Measurements from ENCODE around the gene MFN2.
"Not testable (repeated sequence)": the region's sequence is repeated elsewhere in the genome, so short reads cannot be mapped to it uniquely, and the experiment has no call there.

Gene MFN2

GRCh38 chr1:12028957-12029511, 48.8 kb downstream of the MFN2 start:
- DNase-seq: no peak

GRCh38 chr1:12029720-12030339, 49.6 kb downstream of the MFN2 start:
- DNase-seq: no peak

GRCh38 chr1:12031039-12031980, 51.1 kb downstream of the MFN2 start:
- DNase-seq: peak; percentile 39

DNA sequence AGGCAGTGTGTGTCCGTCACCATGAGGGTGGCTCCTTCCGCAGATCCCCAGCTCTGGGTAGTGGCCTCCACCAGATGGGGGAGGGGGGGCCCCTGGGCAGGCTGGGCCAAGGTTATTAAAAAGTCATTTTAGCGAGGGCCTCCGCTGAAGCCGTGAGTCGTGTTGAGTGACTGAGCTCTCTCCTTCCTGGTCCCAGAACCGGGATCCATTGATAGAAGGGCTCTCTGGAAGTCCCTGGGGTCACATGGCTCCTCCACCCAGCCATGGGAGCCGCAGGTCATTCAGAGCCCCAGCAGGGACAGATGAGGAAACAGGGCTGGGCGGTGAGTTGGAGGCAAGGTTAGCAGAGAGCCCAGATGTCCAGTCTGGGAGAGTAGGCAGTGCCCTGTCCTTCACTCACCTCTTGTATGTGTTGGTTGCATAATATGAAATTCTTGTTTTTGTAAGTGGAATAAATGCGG, 51.9 kb downstream of the MFN2 start:
- DNase-seq: no peak

DNA sequence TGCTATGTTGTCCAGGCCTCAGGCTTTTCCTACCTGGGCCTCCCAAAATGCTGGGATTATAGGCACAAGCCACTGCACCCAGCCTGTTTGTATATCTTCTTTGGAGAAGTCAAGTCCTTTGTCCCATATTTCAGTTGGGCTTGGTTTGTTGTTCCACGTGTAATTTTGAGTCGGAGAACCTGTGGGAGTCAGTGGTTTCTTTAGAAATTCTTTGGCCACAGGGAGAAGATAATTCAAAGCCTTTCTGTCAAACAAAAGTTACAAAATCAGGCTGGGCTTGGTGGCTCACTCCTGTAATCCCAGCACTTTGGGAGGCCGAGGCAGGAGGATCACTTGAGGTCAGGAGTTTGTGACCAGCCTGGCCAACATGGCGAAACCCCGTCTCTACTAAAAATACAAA, 53.2 kb downstream of the MFN2 start:
- DNase-seq: not testable (repeated sequence)

DNA sequence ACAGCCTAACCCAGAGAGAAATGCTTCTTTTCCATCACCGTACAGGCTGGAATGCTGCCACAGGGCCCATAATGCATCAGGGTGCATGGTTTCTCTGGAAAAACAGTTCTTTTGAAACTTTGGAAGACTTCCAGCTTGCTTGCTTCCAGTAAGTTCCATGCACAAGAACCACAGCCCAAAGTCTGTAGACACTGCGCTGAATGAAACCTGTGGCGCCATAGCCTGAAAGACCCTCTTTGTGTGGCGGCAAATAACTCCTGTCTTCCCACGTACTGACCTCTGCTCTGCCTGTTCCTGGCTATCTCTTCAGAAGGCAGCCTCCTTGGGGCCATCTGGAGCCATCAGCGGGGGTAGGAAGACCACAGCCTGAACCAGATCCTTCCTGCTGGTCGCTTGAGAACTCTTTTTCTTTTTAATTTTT, 54.1 kb downstream of the MFN2 start:
- no peak for DNase-seq

GRCh38 chr1:12035312-12035711, 55.1 kb downstream of the MFN2 start:
- DNase-seq: no peak

- DNase-seq: no peak
Measured at GRCh38 chr1:12037486-12038355, 57.5 kb downstream of the MFN2 start.

GRCh38 chr1:12038356-12039163, 58.3 kb downstream of the MFN2 start:
- no peak for DNase-seq

GRCh38 chr1:12039164-12039525, 58.9 kb downstream of the MFN2 start:
- DNase-seq: no peak

DNA sequence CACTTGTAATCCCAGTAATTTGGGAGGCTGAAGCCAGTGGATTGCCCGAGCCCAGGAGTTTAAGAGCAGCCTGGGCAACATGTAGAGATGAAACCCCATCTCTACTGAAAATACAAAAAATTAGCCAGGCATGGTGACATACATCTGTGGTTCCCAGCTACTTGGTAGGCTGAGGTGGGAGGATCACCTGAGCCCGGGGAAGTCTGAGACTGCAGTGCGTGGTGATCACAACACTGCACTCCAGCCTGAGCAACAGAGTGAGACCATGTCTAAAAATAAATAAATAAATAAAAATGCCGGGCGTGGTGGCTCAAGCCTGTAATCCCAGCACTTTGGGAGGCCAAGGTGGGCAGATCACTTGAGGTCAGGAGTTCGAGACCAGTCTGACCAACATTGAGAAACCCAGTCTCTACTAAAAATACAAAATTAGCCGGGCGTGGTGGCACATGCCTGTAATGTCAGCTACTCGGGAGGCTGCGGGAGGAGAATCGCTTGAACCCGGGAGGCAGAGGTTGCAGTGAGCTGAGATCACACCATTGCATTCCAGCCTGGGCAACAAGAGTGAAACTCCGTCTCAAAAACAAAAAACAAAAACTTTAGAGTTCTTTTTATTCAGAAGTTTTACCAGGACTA, 59.7 kb downstream of the MFN2 start:
- not testable (repeated sequence) for DNase-seq

DNA sequence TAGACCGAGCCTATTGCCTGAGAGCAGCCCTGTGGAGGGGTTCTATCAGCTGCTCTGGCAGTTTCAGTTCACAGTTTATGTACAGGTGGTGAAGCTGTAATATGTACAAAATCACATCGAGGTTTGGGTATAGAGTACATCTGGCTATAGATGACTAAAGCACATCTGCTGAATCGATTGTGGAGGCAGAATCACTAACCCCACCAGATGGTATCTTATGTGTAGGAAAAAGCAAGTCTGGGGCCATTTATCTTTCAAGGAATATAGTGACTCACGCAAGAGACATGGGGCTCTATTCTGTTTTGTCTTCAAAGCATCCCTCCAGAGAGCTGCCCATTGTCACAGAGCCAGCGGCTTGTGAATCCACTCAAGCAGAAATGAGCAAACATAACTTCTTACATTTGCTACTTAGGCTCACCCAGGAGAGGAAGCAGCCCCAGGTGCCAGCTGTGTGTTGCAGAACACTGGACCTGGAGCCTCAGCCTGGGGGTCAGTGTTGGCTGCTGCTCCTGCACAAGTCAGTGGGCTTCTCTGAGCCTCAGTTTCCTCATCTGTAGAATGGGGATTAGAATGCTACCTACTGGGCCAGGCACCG, 60.3 kb downstream of the MFN2 start:
- DNase-seq: no peak

GRCh38 chr1:12044187-12044877, 64.1 kb downstream of the MFN2 start:
- DNase-seq: not testable (repeated sequence)

DNA sequence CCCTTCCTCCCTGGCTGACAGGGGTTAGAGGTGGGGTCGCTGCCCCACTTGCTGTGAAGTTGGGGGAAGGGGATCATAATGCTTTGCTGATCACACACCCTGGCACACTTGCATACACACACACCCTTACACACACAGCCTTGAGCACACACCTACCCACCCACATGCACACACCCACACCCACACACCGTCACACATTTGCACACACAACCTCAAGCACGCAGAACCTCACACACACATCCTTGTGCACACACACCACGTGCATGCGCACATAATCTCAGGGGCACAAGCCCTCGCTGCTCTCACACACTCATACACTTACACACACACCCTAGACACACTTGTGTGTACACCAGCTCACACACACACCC, 66.5 kb downstream of the MFN2 start:
- DNase-seq: no peak

DNA sequence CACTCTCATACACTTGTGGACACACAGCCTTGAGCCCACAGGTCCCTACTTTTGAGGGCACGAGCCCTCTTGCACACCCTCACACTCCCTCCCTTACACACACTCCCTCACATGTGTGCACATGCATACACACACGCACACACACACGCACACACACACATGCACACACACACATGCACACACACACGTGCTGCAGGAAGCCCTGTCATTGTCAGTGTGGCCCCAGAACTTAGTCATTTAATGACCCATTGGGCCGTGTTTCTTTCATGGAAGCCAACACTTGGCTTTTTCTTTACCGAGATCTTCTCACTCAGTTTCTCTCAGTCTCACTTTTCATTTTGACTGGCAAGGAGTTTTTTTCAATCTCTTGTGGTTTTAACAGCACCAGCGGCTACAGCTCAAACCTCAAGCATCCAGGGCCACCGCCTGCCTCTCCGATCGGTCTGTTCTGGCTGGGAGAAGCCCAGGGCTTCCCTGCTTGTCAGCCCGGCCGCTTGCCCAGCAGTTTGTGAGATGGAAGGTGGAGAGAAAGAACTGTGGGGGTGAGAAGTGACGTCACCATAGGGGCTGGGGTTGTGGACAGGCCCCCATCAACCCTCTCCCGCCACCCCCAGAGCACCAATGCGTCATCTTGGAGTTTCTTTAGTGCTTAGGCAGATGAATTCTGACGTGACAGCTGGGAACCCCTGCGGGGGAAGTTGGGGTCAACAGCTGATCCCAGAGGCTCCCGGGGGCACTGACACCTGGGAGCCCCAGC, 67.1 kb downstream of the MFN2 start:
- peak; percentile 62 for DNase-seq

DNA sequence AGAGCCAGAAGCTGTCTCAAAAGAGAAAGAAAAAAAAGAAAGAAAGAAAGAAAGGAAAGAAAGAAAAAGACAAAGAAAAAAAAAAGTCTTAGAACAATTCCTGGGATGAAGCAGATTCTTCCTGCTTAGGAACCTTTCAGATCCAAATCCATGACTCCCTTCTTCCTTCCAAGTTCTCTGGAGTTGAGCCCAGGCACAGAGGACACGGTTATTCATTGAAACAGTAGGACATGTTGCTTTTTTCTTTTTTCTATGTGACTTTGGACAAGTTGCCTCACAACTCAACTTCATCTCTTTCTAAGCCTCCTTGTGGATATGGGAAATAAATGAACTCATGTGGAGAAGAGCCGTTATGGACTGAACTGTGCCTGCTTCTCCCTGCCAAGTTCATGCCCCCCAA, 68.1 kb downstream of the MFN2 start:
- no peak for DNase-seq

GRCh38 chr1:12049616-12050015, 69.4 kb downstream of the MFN2 start:
- no peak for DNase-seq

- DNase-seq: no peak
Measured at GRCh38 chr1:12051361-12051760, 71.1 kb downstream of the MFN2 start.

DNA sequence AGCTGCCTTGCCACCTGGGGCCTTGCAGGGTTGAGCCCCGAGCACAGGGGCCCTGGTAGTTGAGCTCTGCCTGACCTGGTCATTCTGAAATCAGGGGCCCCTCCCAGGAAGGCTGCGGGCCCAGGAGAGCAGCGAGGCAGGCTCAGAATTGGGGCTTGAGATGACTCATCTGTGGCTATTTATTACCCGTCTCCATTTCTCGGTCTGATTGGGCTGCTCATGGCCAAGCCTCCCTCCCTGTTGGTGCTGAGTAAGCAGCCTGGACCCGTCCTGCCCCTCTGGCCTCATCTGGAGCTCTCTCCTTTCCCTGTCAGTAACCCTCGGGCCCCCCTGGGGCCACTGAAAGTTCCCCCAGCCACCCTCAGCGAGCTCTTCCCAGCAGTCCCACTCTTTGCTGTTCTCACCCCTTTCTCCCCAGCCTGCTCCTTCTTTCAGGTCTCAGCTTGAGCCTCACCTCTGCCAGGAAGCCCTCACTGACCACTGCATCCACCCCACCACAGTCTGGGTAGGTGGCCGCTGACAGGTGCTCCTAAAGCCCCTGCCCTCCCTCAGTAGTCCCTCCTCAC, 71.8 kb downstream of the MFN2 start:
- no peak for DNase-seq
